ENCODE measurements around the gene VPS13C. TPM values are rescaled to one million over a fixed set of nuclear protein-coding genes. Genes with fewer than 3 reads are reported as not detected.
A peak's percentile ranks its signal among the peaks of the same experiment; 100 is the strongest.

VPS13C gene
- 10 to 100 TPM; 27.6 to 79.6 (median 30.5) TPM for total RNA-seq

- H3K4me1 ChIP-seq: peaks cover 7 to 17% of the 10 kb centered on the region in 2 donors
- H3K4me3 ChIP-seq: peak within 1 kb of the TSS; percentile 87 to 96 (median 90)
- H3K27ac ChIP-seq: peak within 1 kb of the TSS; percentile 92 to 97 (median 94)
- no peaks in the 10 kb centered on the region for H3K9me3 ChIP-seq
- TF ChIP-seq CTCF (IDR thresholded peaks at IDR 0.05 in 4 of 5, conservative IDR thresholded peaks at IDR 0.05 in 1 of 5) (peak; percentile 78 to 91 (median 90)), POLR2A (IDR thresholded peaks at IDR 0.05) (peak; percentile 93 to 94)
- DNase-seq (peak; percentile 88 to 93), ATAC-seq (peak; percentile 92 to 94)
- intact Hi-C loops (cut with DNase I; ENCODE audit: low total_unique reads) (loop anchor here (2.0 to 10.0 kb wide), 3 partner anchors 54 to 412 kb away; no protein-coding TSS in a partner anchor), in situ Hi-C loops (cut with MboI; ENCODE audit: low sequenced_read_pairs in 4 of 4) (loop anchor here in 1 of 4 donors (25.0 kb wide), 1 partner anchor 98 kb away; no protein-coding TSS in a partner anchor)
- H3K27me3 ChIP-seq: no peaks in the 10 kb centered on the region
- H3K36me3 ChIP-seq: no peaks in the 10 kb centered on the region
Measured at GRCh38 chr15:62060113-62060895, at the start of gene VPS13C. Gene VPS13C (minus strand): TSS chr15:62060447. CDS start chr15:62060374, 73 bp downstream.

GRCh38 chr15:62109437-62109836, 49.2 kb upstream of the VPS13C start:
- intact Hi-C loops (cut with DNase I; ENCODE audit: low total_unique reads): no loop called here
- in situ Hi-C loops (cut with MboI; ENCODE audit: low sequenced_read_pairs in 4 of 4): no loop called here

GRCh38 chr15:62108411-62108810, 48.2 kb upstream of the VPS13C start:
- peaks cover 10 to 38% of the 10 kb centered on the region in 2 donors for H3K4me1 ChIP-seq
- in situ Hi-C loops (cut with MboI; ENCODE audit: low sequenced_read_pairs in 4 of 4): no loop called here
- intact Hi-C loops (cut with DNase I; ENCODE audit: low total_unique reads): no loop called here

More at GRCh38 chr15:62109437-62109836, 49.2 kb upstream of the VPS13C start:
- Histone ChIP-seq H3K36me3 (no peaks in the 10 kb centered on the region), H3K9me3 (no peaks in the 10 kb centered on the region), H3K4me1 (peaks cover 10 to 42% of the 10 kb centered on the region in 2 donors), H3K4me3 (no peak overlapping the region), H3K27ac (peak overlapping the region in 1 of 4 donors; percentile 74), H3K27me3 (no peaks in the 10 kb centered on the region)
- DNase-seq: no peak
- no peak for TF ChIP-seq CTCF (IDR thresholded peaks at IDR 0.05 in 4 of 5, conservative IDR thresholded peaks at IDR 0.05 in 1 of 5)
- no peak for TF ChIP-seq POLR2A (IDR thresholded peaks at IDR 0.05)
- ATAC-seq: no peak

GRCh38 chr15:62107571-62108121, 47.4 kb upstream of the VPS13C start:
- Histone ChIP-seq H3K36me3 (no peaks in the 10 kb centered on the region), H3K27me3 (no peaks in the 10 kb centered on the region), H3K4me1 (peaks cover 10 to 30% of the 10 kb centered on the region in 2 donors), H3K27ac (no peak overlapping the region), H3K4me3 (no peak overlapping the region), H3K9me3 (no peaks in the 10 kb centered on the region)
- TF ChIP-seq CTCF (IDR thresholded peaks at IDR 0.05 in 4 of 5, conservative IDR thresholded peaks at IDR 0.05 in 1 of 5) (no peak), POLR2A (IDR thresholded peaks at IDR 0.05) (no peak)
- in situ Hi-C loops (cut with MboI; ENCODE audit: low sequenced_read_pairs in 4 of 4) (no loop called here), intact Hi-C loops (cut with DNase I; ENCODE audit: low total_unique reads) (no loop called here)
- ATAC-seq (no peak), DNase-seq (no peak)

More at GRCh38 chr15:62108411-62108810, 48.2 kb upstream of the VPS13C start:
- Histone ChIP-seq H3K9me3 (no peaks in the 10 kb centered on the region), H3K4me3 (no peak overlapping the region), H3K27me3 (no peaks in the 10 kb centered on the region), H3K27ac (no peak overlapping the region), H3K36me3 (no peaks in the 10 kb centered on the region)
- no peak for ATAC-seq
- TF ChIP-seq POLR2A (IDR thresholded peaks at IDR 0.05): no peak
- no peak for TF ChIP-seq CTCF (IDR thresholded peaks at IDR 0.05 in 4 of 5, conservative IDR thresholded peaks at IDR 0.05 in 1 of 5)
- no peak for DNase-seq
